ENCODE results near the gene NTF4. TPM values are rescaled to one million over a fixed set of nuclear protein-coding genes. Genes with fewer than 3 reads are reported as not detected.
A peak's percentile ranks its signal among the peaks of the same experiment; 100 is the strongest.

Gene NTF4
- total and polyA plus RNA-seq, 8 donors = 0.09 TPM; not detected in 7

- ATAC-seq (peak; percentile 32 to 64 (median 49)), FAIRE-seq (no peak), DNase-seq (no peak)
- H3K27me3 ChIP-seq = peaks cover 0 to 16% (median 0%) of the 10 kb centered on the region in 4 donors
- TF ChIP-seq CTCF (IDR thresholded peaks at IDR 0.05) = no peak
- intact Hi-C loops (cut with DNase I) = no loop called here
- no peaks in the 10 kb centered on the region for H3K4me1 ChIP-seq
- no peak overlapping the region for H3K4me3 ChIP-seq
- 47 to 56% methylated on average over 23 of the region's 23 CpGs for WGBS, 2 donors
- H3K27ac ChIP-seq = no peak overlapping the region
- H3K9me3 ChIP-seq = no peaks in the 10 kb centered on the region
- no peaks in the 10 kb centered on the region for H3K36me3 ChIP-seq
Observed at GRCh38 chr19:49073514-49074378, 9.1 kb upstream of the NTF4 start.

GRCh38 chr19:49071860-49072547 lies 7.4 kb upstream of the NTF4 start:
- Histone ChIP-seq H3K9me3 (no peaks in the 10 kb centered on the region), H3K27me3 (peaks cover 0 to 16% (median 0%) of the 10 kb centered on the region in 4 donors), H3K4me3 (no peak overlapping the region), H3K4me1 (no peaks in the 10 kb centered on the region), H3K36me3 (no peaks in the 10 kb centered on the region), H3K27ac (no peak overlapping the region)
- 7 to 8% methylated on average over 60 to 93 of the region's 93 CpGs for WGBS, 2 donors
- intact Hi-C loops (cut with DNase I) = no loop called here
- ATAC-seq (no peak), DNase-seq (peak in 2 of 6 donors; percentile 51 to 76), FAIRE-seq (no peak)
- TF ChIP-seq CTCF (IDR thresholded peaks at IDR 0.05) = no peak

GRCh38 chr19:49070416-49070815 lies 5.8 kb upstream of the NTF4 start:
- H3K27ac ChIP-seq = no peak overlapping the region
- TF ChIP-seq CTCF (IDR thresholded peaks at IDR 0.05) = no peak
- H3K9me3 ChIP-seq = no peaks in the 10 kb centered on the region
- no peak for FAIRE-seq
- no peak for DNase-seq
- no peak overlapping the region for H3K4me3 ChIP-seq
- 89 to 97% methylated on average over 21 of the region's 21 CpGs for WGBS, 2 donors
- no peaks in the 10 kb centered on the region for H3K36me3 ChIP-seq
- no peak for ATAC-seq
- peaks cover 0 to 16% (median 0%) of the 10 kb centered on the region in 4 donors for H3K27me3 ChIP-seq
- no peaks in the 10 kb centered on the region for H3K4me1 ChIP-seq
- intact Hi-C loops (cut with DNase I) = no loop called here

- 85 to 90% methylated on average over 9 of the region's 9 CpGs for WGBS, 2 donors
- no peak overlapping the region for H3K27ac ChIP-seq
- ATAC-seq (no peak), DNase-seq (no peak), FAIRE-seq (no peak)
- intact Hi-C loops (cut with DNase I) = no loop called here
- H3K36me3 ChIP-seq = no peaks in the 10 kb centered on the region
- TF ChIP-seq CTCF (IDR thresholded peaks at IDR 0.05) = no peak
- no peaks in the 10 kb centered on the region for H3K4me1 ChIP-seq
- peaks cover 0 to 14% (median 0%) of the 10 kb centered on the region in 4 donors for H3K27me3 ChIP-seq
- H3K4me3 ChIP-seq = no peak overlapping the region
- no peaks in the 10 kb centered on the region for H3K9me3 ChIP-seq
Observed at GRCh38 chr19:49069026-49069425, 4.4 kb upstream of the NTF4 start.
